Smooth muscle cell (in vitro differentiated cells): ENCODE data around the gene IGFL4. TPM values are rescaled to one million over a fixed set of nuclear protein-coding genes. Genes with fewer than 3 reads are reported as not detected.

ENCODE experiments used
- DNase-seq: peaks from one replicate; lab custom pipeline; 2025; ENCODE audit not compliant: unreplicated experiment; lab: John Stamatoyannopoulos, UW
- H2AFZ ChIP-seq: fragments of 200-600 bp; sonication (generic); 2 replicates; pipeline ENCODE4 v1.6.0; 2016; ENCODE audit warnings: antibody characterized with exemption, low read depth, mild to moderate bottlenecking
- H3F3A ChIP-seq: fragments of 200-600 bp; sonication (generic); 2 replicates; pipeline ENCODE4 v1.6.0; 2017; ENCODE audit warnings: antibody characterized with exemption, low read depth
- H3K27ac ChIP-seq: fragments of 200-600 bp; sonication (generic); 2 replicates; pipeline ENCODE4 v1.5.1; 2016; ENCODE audit warnings: low read depth, mild to moderate bottlenecking
- H3K27me3 ChIP-seq: fragments of 200-600 bp; sonication (generic); 2 replicates; pipeline ENCODE4 v1.6.1; 2016; ENCODE audit warnings: low read depth, mild to moderate bottlenecking
- H3K36me3 ChIP-seq: fragments of 200-600 bp; sonication (generic); 2 replicates; pipeline ENCODE4 v1.5.1; 2016; ENCODE audit warnings: low read depth
- H3K4me1 ChIP-seq: fragments of 200-600 bp; sonication (generic); 2 replicates; pipeline ENCODE4 v1.5.1; 2016; ENCODE audit warnings: low read depth
- H3K4me2 ChIP-seq: fragments of 200-600 bp; sonication (generic); 2 replicates; pipeline ENCODE4 v1.6.0; 2016; ENCODE audit warnings: mild to moderate bottlenecking
- H3K4me3 ChIP-seq: fragments of 200-600 bp; sonication (generic); 2 replicates; pipeline ENCODE4 v1.5.1; 2016; ENCODE audit warnings: mild to moderate bottlenecking
- H3K79me2 ChIP-seq: fragments of 200-600 bp; sonication (generic); 2 replicates; pipeline ENCODE4 v1.6.0; 2016; ENCODE audit warnings: low read depth, mild to moderate bottlenecking
- H3K9ac ChIP-seq: fragments of 200-600 bp; sonication (generic); 2 replicates; pipeline ENCODE4 v1.6.0; 2016; ENCODE audit warnings: low read depth
- H3K9me3 ChIP-seq: fragments of 200-600 bp; sonication (generic); replicated peaks from 2 replicates; pipeline ENCODE4 v1.5.1; 2016; ENCODE audit warnings: low read depth
- H4K20me1 ChIP-seq: fragments of 200-600 bp; sonication (generic); 2 replicates; pipeline ENCODE4 v1.6.0; 2016; ENCODE audit warnings: low read depth
- CTCF ChIP-seq: fragments of 200-600 bp; sonication (generic); IDR thresholded peaks from 2 replicates; pipeline ENCODE4 v1.5.1; 2017; ENCODE audit warnings: borderline replicate concordance, mild to moderate bottlenecking, antibody characterized with exemption; ENCODE audit not compliant: insufficient read depth, poor library complexity, severe bottlenecking
- WGBS: methylation state at CpG from one replicate; pipeline ENCODE4 v1.1.7; 2016; ENCODE audit warnings: low lambda C conversion rate; 5-methylcytosine and 5-hydroxymethylcytosine counted together
- polyA plus RNA-seq: library from polyadenylated mRNA; unstranded; fragments of >200 nt; fragmentation: Nextera tagmentation; extraction: Ambion mirVana; gene quantifications from 2 replicates; pipeline ENCODE4 v1.2.1, GENCODE V29; 2016
- total RNA-seq: library from RNA; depleted of rRNA; stranded (reverse); fragments of >200 nt; gene quantifications from 2 replicates; pipeline ENCODE4 v1.2.3, GENCODE V29; 2014

Gene IGFL4
- total and polyA plus RNA-seq, 2 experiments from 2014 or later: 0.45 TPM; not detected in 1

GRCh38 chr19:46035986-46036743 lies 4.6 kb downstream of the IGFL4 start:
- Histone ChIP-seq H3K27me3 (no peaks in the 10 kb centered on the region), H3K9ac (no peak overlapping the region), H3K79me2 (no peaks in the 10 kb centered on the region), H4K20me1 (no peaks in the 10 kb centered on the region), H3K4me2 (no peak overlapping the region), H3F3A (no peaks in the 10 kb centered on the region), H3K4me3 (no peak overlapping the region), H3K4me1 (no peaks in the 10 kb centered on the region), H3K9me3 (no peaks in the 10 kb centered on the region), H3K36me3 (no peaks in the 10 kb centered on the region), H2AFZ (no peak overlapping the region), H3K27ac (no peak overlapping the region)
- WGBS: 91% methylated on average over 13 of the region's 13 CpGs
- TF ChIP-seq CTCF: no peak
- no peak for DNase-seq

- H3K9me3 ChIP-seq: no peaks in the 10 kb centered on the region
- 95% methylated on average over 6 of the region's 6 CpGs for WGBS
Measured at GRCh38 chr19:46035546-46035945, 5.3 kb downstream of the IGFL4 start.

GRCh38 chr19:46033401-46033800 lies 7.4 kb downstream of the IGFL4 start:
- Histone ChIP-seq H4K20me1 (no peaks in the 10 kb centered on the region), H3K27ac (no peak overlapping the region), H2AFZ (no peak overlapping the region), H3K79me2 (no peaks in the 10 kb centered on the region), H3K9me3 (no peaks in the 10 kb centered on the region), H3K4me1 (no peaks in the 10 kb centered on the region), H3K27me3 (no peaks in the 10 kb centered on the region), H3K4me3 (no peak overlapping the region), H3K4me2 (no peak overlapping the region), H3F3A (no peaks in the 10 kb centered on the region), H3K9ac (no peak overlapping the region), H3K36me3 (no peaks in the 10 kb centered on the region)
- 95% methylated on average over 11 of the region's 11 CpGs for WGBS
- DNase-seq: no peak
- TF ChIP-seq CTCF: no peak

More at GRCh38 chr19:46035546-46035945, 5.3 kb downstream of the IGFL4 start:
- Histone ChIP-seq H3K36me3 (no peaks in the 10 kb centered on the region), H4K20me1 (no peaks in the 10 kb centered on the region), H3K4me3 (no peak overlapping the region), H3K79me2 (no peaks in the 10 kb centered on the region), H2AFZ (no peak overlapping the region), H3K27me3 (no peaks in the 10 kb centered on the region), H3K4me1 (no peaks in the 10 kb centered on the region), H3K9ac (no peak overlapping the region), H3K27ac (no peak overlapping the region), H3K4me2 (no peak overlapping the region), H3F3A (no peaks in the 10 kb centered on the region)
- no peak for DNase-seq
- TF ChIP-seq CTCF: no peak

GRCh38 chr19:46032597-46033025 lies 8.2 kb downstream of the IGFL4 start:
- Histone ChIP-seq H3K4me3 (no peak overlapping the region), H3K36me3 (no peaks in the 10 kb centered on the region), H4K20me1 (no peaks in the 10 kb centered on the region), H3K27ac (no peak overlapping the region), H3K9ac (no peak overlapping the region), H3K79me2 (no peaks in the 10 kb centered on the region), H3F3A (no peaks in the 10 kb centered on the region), H3K4me1 (no peaks in the 10 kb centered on the region), H3K27me3 (no peaks in the 10 kb centered on the region), H2AFZ (no peak overlapping the region), H3K4me2 (no peak overlapping the region), H3K9me3 (no peaks in the 10 kb centered on the region)
- WGBS: 90% methylated on average over 3 of the region's 3 CpGs
- TF ChIP-seq CTCF: no peak
- no peak for DNase-seq
